HG03354 (cell line): Measurements from ENCODE around the gene PYROXD2.
"Not testable (repeated sequence)": the region's sequence is repeated elsewhere in the genome, so short reads cannot be mapped to it uniquely, and the experiment has no call there.

Experiments
- ATAC-seq: cut with Tn5 transposase; IDR thresholded peaks from one replicate; pipeline ENCODE4 v1.9.1; 2021; ENCODE audit warnings: mild to moderate bottlenecking; ENCODE audit not compliant: unreplicated experiment, poor library complexity, severe bottlenecking

The PYROXD2 gene

DNA sequence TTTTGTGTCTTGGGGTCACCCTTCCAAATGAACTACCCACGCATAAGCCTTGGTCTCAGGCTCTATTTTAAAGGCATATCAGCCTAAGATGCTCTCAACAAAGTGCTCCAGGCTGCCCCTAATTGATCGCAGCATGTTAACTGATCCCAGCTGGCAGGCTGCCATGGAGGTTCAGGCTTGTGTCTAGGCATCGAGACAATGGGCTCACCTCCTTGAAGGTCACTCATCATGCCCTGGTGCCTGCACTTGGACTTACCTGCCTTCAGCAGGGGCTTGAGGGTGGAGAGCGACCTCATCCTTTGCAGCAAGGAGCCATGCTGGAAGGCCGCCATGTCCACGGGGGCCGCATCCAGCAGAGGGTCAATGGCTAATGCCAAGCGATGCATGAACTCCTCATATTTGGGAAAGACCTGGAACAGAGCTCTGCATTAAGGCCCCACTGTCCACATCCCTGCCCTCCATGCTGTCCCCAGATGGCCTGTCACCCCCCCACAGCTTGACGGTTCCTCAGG is 17.8 kb downstream of the PYROXD2 start:
- ATAC-seq: no peak

DNA sequence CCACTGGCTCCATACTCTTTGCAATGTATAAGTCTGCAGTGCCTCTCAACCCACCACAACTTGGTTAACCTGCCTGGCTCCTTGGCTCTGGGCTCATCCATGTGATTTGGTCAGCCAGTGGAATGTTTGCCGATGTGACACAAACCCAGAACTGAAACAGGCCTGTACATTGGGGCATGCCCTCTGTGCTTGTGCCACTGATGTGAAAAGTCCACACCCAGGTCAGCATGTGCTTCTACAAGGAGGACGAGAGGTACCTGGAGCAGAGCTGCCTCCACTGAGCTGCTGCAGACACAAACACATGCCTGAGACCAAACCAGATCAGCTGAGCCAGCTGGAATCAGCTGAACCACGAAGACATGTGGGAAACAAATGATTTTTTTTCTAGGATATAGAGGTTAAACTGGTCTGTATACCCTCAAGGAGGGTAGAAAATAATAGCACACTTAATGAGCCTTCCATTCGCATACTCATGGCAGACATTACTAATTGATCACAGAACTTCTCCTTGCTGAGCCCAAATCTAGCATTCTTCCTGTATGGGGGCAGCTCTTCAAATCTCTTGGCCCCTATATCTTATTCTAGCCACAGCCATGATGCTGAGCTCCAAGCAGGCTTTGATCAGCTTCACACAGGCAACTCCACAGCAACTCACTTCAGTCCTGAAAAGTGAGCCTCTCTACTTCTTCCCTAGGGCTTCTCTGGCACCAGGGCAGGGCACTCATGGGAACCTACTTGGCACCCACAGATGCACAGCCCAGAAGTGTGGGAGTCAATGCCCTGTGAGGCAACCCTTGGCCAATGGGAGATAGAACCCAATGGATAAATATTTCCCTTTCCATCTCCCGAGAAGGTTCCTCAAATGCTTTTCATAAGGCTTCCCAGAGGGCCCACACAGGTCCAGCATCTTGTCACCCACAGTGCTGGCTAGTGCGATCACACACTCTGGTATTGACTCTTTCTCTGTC is 18.6 kb downstream of the PYROXD2 start:
- no peak for ATAC-seq

DNA sequence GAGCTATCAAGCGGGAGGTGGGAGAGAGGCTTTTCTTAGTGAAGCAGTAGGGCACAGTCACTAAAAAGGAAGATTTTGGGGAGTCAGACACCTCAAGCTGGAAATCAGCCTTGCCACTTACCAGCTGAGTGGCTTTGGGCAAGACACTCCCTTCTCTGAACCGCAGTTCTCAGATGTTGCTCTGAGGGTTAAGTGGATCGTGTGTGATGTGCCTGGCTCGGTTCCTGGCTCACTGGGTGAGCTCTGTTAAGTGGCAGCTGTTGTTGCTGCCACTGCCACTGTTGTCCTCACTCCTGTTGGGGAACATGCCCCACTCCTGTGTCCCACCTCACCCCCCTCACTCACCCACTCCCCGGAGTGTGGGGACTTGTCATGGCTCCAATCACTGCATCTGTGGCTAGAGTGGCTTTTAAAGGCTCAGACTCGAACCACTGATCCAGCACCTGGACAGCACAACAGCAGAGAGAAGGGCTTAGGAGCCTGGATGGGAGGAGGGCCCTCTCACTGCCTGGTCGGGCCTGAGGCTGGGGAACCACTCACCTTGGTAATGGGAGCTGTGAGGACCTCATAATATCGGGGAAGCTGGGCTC is 20.0 kb downstream of the PYROXD2 start:
- ATAC-seq: no peak

DNA sequence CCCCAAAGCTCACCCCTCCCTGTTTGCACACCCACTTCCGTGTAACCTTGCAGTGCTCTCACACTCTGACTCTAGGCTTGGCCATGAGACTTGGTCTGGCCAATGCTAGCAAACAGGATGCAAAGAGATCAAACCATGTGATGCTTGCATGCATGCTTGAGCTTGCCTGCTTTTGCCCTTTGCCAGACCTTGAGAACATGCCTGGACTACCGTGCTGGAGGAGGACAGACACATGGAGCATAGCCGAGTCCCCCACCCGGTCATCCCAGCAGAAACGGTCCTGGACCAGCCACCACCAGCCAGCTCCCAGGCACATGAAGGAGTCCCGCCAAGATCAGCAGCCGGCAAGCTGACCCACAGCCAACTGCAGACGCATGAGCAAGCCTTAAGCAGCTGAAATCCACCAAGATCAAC is 23.4 kb downstream of the PYROXD2 start:
- ATAC-seq: peak; percentile 65

DNA sequence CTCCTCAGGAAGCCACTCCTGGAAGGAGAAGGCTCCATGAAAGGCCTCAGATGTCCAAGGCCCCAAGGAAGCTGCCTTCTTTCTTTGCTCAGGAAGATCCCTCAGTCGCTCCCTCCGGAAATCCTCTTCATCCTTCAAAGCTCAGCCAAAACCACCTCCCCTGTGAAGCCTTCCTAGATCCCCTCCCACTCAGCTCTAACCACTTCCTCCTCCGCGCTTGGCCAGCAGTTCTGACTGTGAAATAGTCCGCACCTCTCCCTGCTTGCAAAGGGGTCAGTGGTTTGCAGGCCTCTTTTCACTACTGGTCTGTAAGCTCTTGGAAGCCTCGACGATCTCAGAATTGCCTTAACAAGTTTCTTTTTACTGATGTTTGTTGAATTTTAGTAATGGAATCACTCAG is 23.9 kb downstream of the PYROXD2 start:
- ATAC-seq: no peak

DNA sequence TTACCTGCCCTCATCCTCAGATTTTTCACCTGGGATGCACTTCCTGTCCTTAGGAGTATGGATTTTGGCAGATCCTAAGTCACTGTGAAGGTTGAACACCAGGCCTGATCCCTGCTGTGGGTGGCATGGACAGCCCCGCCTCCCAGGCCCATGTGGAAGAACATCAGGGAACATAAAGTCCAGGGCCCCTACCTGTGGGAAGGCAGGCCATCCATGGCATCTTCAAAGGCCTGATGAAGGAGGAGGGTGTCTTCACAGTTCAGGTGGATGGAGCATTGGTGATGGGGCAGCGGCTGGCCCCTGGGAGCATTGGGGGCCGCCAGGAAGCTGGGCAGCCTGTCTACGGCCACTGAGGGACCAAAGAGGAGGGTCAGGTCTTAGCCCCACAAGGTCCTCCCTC is 24.6 kb downstream of the PYROXD2 start:
- ATAC-seq: no peak

DNA sequence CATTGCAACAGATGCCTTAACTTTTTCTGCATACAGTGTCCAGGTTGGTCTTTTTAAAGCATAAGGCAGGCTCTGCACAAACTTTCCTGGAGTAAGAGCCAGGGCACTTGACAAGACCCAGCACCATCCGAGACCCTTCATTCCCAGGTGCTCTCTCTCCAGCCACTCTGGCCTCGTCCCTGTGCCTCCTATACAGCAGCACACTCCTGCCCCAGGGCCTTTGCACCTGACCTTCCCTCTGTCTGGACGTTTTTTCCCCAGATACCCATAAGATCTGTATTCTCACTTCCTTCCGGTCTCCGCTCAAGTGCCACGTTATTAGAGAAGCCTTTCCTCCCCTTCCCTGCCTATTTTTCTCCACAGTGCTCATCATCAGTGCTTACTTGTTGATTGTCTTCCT is 25.6 kb downstream of the PYROXD2 start:
- no peak for ATAC-seq

DNA sequence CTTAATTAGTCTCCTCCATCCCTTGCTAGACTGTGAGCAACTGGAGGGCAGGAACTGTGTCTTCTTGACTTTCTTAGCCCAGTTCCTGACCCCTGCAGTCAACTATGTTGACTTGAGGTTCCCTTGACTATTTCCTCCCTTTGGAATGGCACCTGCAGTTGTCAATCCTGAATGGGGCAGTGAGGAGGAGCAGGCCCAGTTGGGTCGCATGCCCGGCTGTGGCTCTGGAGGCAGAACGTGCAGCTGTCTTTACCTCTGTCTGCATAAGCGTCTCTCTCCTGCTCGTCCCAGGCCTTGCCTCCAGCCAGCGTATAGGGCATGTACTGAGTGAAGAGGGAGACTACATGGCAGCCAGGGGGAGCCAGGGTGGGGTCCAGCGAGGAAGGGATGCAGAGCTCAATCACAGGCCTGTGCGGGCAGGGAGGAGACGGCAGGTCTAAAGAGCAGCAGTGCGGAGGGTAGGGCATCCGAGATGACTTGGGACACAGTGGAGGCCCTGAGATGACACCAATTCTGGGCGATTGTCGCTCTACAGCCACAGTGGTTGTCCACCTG is 26.8 kb downstream of the PYROXD2 start:
- no peak for ATAC-seq

DNA sequence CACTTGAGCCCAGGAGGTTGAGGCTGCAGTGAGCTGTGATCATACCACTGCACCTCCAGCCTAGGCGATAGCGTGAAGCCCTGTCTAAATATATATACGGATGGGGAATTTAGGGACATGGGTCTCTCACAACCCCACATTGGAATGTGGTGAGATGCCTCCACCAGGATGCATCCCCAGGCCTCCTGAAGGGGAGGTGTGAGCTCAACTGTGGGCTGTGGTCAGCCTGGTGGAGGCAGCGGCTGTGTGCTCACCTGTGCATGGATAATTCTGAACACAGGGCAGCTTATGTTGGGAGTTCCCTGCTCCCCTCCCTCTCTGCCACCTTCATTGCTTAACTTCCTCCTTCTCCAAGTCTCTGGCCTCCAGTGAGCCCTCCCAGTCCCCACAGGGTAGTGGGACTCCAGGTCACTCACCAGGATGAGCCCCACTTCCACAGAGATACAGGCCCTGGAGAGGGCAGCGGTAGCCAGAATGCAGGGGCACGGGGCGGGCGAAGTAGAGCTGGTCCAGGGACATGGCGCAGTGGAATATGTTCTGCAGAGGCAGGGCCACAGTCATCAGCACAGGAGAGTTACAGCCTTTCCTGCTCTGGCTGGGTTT is 30.4 kb downstream of the PYROXD2 start:
- no peak for ATAC-seq

DNA sequence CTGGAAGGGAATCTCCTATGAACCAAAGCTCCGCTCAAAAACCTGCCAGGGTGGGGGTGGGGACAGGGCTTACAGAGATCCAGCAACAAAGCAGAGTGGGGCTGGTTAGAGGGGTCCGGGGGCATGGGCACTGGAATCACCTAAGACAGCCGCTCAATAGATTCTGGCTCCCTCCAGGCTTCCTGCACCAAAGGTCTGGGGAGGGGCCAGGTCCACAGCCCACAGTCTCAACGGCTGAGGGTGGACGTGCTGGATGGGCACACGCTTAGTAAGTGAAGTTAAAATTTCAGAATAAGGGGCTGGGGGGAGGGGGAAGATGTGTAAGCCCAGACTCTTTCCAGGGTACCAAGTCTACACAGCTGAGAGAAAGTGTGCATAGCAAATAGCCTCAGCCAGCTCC is 31.1 kb downstream of the PYROXD2 start:
- no peak for ATAC-seq

DNA sequence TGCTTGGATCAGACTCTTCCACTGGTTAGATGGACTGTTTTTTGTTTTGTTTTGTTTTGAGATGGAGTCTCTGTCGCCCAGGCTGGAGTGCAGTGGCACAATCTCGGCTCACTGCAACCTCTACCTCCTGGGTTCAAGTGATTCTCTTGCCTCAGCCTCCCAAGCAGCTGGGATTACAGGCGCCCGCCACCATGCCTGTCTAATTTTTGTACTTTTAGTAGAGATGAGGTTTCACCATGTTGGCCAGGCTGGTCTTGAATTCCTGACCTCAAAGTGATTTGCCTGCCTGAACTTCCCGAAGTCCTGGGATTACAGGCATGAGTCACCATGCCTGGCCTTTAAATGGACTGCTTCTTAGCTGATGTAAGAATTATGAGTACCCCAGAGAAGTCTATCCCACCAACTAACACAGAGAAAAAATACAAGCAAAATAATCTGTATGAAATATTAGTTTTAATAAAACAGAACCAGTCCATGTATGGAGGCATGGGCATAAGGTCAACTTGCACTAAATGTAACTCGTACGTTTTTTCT is 31.8 kb downstream of the PYROXD2 start:
- ATAC-seq: not testable (repeated sequence)

DNA sequence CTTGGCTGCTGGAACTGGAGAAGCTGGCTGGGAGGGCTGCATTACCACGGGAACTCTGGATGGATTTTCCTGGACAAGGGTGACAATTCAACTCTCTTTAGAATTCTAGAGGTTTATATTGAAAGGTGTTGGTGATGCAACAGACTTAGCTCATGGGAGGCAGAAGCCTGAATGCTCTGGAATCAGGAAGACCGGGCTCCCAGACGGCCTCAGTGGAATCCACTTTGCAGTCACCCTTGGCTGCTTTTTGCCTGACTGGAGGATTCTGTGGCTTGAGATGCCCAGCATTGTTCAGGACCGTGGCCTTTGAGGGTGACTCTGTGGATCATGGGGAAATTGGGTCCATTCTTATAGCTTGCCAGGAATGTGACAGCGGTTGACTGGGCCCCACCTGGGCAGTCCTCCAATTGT is 32.3 kb downstream of the PYROXD2 start:
- ATAC-seq: no peak

DNA sequence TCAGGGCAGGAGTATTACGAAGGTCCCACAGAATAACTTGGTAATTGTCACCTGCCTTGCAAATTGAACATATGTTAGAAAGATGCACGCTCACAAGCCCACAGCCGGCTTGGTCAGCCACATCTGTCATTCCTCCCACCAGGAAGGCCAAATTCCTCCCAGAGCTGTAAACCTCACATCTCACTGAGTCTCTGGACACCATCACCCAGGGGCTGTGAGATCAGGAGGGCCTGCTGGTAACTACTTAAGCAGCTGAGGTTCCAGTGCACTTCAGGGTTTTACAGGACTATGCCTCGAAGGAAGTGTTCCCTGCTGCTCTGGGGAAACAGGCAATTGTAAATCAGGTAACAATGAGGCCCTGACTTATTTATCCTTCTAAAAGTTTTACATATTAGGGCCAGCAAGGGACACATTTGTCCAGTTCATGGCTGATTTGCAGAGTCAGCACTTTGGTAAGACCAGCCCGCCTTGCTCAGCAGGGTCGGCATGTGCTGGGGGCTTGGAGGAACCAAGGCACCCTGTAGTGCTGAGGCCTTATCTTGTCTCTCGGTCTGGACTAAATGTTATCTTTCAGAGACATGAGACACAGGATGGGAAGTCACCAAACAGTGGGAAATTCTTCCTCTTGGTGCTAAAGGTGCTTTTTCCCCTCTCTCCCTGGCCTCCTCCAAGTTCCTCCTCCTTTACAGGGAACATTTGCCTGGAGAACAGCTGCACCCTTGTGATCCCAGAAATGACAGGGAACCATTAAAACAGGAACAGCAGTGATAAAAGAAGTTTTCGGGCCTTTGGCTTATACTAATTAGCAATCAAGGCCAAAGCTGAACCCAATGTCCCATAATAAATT is 34.3 kb downstream of the PYROXD2 start:
- no peak for ATAC-seq

DNA sequence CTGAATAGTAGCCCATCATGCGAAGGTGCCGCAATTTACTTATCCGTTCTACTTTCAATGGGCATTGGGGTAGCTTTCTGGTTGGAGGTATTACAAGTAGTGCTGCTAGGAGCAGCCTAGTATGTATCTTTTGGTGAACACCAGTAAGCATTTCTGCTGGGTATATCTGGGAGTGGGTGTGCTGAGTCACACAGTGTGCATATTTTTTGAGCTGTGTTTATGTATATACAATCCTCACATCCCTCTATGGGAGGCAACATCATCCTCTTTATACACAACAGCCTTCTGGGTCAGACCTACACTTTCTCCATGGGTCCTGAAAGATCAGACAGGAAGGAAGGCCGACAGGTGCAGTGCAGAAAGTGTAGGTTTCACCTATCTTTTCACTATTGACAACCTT is 36.3 kb downstream of the PYROXD2 start:
- ATAC-seq: no peak

DNA sequence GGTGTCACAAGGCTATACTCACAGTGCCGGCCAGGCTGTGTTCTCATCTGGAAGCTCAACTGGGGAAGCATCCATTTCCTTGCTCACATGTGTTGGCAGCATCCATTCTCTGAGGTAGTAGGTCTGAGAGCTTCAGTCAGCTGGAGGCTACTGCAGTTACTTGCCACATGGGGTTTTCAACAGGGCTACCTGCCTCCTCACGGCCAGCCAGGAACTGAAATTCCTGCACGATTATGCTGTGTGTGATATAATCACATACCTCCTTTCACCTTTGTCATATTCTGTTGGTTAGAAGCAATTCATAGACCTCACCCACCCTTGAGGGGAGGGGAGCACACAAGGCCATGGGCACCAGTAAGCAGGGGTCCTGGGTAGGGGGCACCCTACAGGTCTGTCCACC is 37.4 kb downstream of the PYROXD2 start:
- no peak for ATAC-seq

DNA sequence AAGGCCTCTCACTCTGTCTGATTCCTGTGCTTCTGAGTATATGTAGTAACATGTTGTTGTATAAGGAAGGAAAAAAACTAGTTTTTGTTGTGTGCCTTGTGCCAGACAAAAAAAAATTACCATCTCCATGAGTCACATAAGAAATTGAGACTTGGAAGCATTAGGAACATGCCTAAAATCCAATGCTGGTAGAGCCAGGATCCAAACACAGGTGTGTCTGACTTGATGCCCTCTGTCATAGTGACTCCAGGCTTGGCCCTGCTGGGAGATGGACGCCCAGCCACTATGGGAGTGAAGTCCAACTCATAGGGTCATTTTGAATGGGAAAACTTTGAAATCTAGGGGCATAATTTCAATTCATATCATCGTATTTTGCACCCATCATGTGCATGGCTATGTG is 38.0 kb downstream of the PYROXD2 start:
- no peak for ATAC-seq

DNA sequence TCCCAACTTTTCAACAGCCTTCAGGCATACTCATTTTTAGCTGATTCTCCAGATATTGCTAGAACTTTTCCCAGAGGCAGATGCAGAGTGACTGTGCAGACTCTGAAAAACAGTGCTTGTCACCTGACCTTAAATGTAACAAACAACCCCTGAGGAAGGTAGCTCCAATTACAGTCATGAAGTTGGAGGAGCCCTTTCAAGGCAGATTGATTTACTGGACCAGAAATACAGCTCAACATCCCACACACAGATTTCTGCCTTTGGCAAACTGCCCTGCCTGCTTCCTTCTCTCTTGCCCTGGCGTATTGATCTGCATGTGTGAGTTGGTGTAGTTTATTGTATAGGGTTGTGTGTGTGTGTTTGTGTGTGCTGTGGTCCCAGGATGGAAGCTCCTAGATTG is 38.5 kb downstream of the PYROXD2 start:
- ATAC-seq: no peak

DNA sequence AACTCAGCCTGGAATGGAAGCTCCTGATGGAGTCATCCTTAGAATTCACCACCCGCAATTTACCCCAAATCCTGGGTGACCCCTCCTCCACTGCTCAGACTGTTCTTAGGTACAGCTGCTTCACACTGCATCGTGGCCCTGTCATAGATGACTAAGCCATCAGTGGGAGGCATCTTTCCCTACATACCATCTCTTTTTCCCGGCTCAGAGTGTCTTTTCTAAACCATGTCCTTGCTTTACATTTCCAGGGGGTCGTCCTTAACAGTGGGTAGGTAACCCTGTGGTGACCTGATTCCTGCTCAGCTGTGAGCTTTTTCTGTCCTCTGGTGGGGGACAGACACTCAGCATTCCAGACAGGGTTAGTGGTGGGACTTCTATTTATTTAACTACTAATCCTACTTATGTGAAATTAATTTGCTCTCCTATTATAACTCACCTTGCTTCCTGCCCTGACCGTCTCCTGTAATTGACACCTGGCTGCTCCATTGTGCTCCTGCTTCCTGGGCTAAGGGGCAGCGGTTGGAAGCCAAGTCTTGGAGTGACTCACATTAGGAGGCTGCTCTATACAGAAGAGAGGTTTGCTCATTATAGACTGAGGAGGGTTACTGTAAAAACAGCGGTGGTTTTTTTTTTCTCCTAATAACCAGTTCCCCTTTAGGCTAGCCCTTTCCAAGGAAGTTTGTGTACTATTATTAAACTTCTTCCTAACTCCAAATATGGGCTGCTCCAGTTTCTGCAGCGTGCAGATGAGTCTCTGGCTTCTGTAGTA is 40.6 kb downstream of the PYROXD2 start:
- ATAC-seq: no peak
